Activated CD8-positive, alpha-beta memory T cell treated with anti-CD3 and anti-CD28 coated beads, Interleukin-2, amount 50 U/mL, for 48 hours (primary cell): ENCODE measurements around the gene DCDC1.

ENCODE experiments used
- DNase-seq: peaks from one replicate; pipeline ENCODE4 v3.0.0-alpha.2; 2020

DCDC1 gene

GRCh38 chr11:31102316-31102715 lies 267.2 kb downstream of the DCDC1 start:
- DNase-seq, result no peak

GRCh38 chr11:31096191-31096805 lies 273.2 kb downstream of the DCDC1 start:
- no peak for DNase-seq

GRCh38 chr11:31092638-31093037 lies 276.9 kb downstream of the DCDC1 start:
- DNase-seq, result no peak

GRCh38 chr11:31089117-31089516 lies 280.4 kb downstream of the DCDC1 start:
- no peak for DNase-seq

- DNase-seq, result no peak
These were observed 299.9 kb downstream of the DCDC1 start for GRCh38 chr11:31069447-31070205.

GRCh38 chr11:31060880-31061279 lies 308.7 kb downstream of the DCDC1 start:
- DNase-seq, result no peak

- no peak for DNase-seq
These were observed 310.0 kb downstream of the DCDC1 start for GRCh38 chr11:31059529-31059928.

- DNase-seq, result no peak
These were observed 319.3 kb downstream of the DCDC1 start for GRCh38 chr11:31050061-31050765.

GRCh38 chr11:31045335-31045734 lies 324.2 kb downstream of the DCDC1 start:
- no peak for DNase-seq

GRCh38 chr11:31030138-31030792 lies 339.3 kb downstream of the DCDC1 start:
- no peak for DNase-seq

GRCh38 chr11:31026315-31026714 lies 343.2 kb downstream of the DCDC1 start:
- no peak for DNase-seq

GRCh38 chr11:31022080-31022479 lies 347.5 kb downstream of the DCDC1 start:
- DNase-seq, result no peak

GRCh38 chr11:31019786-31020185 lies 349.8 kb downstream of the DCDC1 start:
- DNase-seq, result no peak

- no peak for DNase-seq
These were observed 364.3 kb downstream of the DCDC1 start for GRCh38 chr11:31005202-31005601.

- no peak for DNase-seq
These were observed 368.1 kb downstream of the DCDC1 start for GRCh38 chr11:31001427-31001826.

- no peak for DNase-seq
These were observed 369.2 kb downstream of the DCDC1 start for GRCh38 chr11:31000381-31000780.

- DNase-seq, result no peak
These were observed 377.1 kb downstream of the DCDC1 start for GRCh38 chr11:30992513-30992849.

GRCh38 chr11:30991802-30992512 lies 377.6 kb downstream of the DCDC1 start:
- no peak for DNase-seq

GRCh38 chr11:30991376-30991775 lies 378.2 kb downstream of the DCDC1 start:
- no peak for DNase-seq

- DNase-seq, result no peak
These were observed 378.8 kb downstream of the DCDC1 start for GRCh38 chr11:30990625-30991296.

- no peak for DNase-seq
These were observed 381.7 kb downstream of the DCDC1 start for GRCh38 chr11:30987819-30988218.

- no peak for DNase-seq
These were observed 384.0 kb downstream of the DCDC1 start for GRCh38 chr11:30985536-30985935.
